T-helper 2 cell treated with Interferon-gamma antibody and Interleukin-4, amounts not matched to agents 100 ng/mL and 5 ng/mL, for 36 hours (primary cell): Measurements from ENCODE around the gene CUL4B. TPM values are rescaled to one million over a fixed set of nuclear protein-coding genes. Genes with fewer than 3 reads are reported as not detected.
"Not testable (repeated sequence)": the region's sequence is repeated elsewhere in the genome, so short reads cannot be mapped to it uniquely, and the experiment has no call there.

Experiments used
- intact Hi-C: fragments of 100-400 bp; cut with micrococcal nuclease; formaldehyde crosslinking; loops from one replicate; pipeline ENCODE4 v1.15.1; 2023
- total RNA-seq: library from RNA; stranded (reverse); gene quantifications from 2 replicates; pipeline ENCODE4 v1.2.3, GENCODE V29; 2022

The CUL4B gene
- total RNA-seq: 30.8 and 33.8 TPM in 2 replicates

GRCh38 chrX:120560842-120561633, at the start of gene CUL4B:
CUL4B (minus strand) TSS chrX:120560962; CDS start chrX:120560638, 324 bp downstream.
- intact Hi-C loops: loop anchor here (1.0 to 10.0 kb wide), 7 partner anchors 43 to 1324 kb away; partner anchors contain the start of genes C1GALT1C1, MCTS1 and PGRMC1

- intact Hi-C loops: loop anchor here (1.0 to 5.0 kb wide), 5 partner anchors 26 to 135 kb away; partner anchors contain the start of genes C1GALT1C1 and LAMP2
These were observed 43.6 kb upstream of the CUL4B start for GRCh38 chrX:120604361-120604782.

GRCh38 chrX:120603707-120604360, 43.1 kb upstream of the CUL4B start, which contains the start of gene MCTS1:
MCTS1 (plus strand) TSS chrX:120604101; CDS start chrX:120604237, 136 bp downstream.
- intact Hi-C loops: loop anchor here (1.0 to 5.0 kb wide), 5 partner anchors 26 to 135 kb away; partner anchors contain the start of genes C1GALT1C1 and LAMP2

DNA sequence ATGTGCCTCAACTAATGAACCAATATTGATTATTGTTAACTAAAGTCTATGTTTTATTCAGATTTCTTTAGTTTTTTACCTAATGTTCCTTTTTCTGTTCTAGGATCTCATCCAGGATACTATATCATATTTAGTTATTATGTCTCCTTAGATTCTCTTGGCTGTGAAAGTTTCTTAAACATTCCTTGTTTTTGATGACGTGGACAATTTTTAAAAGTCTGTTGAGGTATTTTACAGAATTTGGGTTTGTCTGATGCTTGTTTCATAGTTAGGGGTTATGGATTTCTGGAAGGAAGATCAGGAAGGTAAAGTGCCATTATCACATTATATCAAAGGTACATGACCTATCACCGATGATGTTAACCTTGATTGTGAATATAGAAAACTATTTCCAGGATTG, 24.9 kb upstream of the CUL4B start:
- intact Hi-C loops: no loop called here

DNA sequence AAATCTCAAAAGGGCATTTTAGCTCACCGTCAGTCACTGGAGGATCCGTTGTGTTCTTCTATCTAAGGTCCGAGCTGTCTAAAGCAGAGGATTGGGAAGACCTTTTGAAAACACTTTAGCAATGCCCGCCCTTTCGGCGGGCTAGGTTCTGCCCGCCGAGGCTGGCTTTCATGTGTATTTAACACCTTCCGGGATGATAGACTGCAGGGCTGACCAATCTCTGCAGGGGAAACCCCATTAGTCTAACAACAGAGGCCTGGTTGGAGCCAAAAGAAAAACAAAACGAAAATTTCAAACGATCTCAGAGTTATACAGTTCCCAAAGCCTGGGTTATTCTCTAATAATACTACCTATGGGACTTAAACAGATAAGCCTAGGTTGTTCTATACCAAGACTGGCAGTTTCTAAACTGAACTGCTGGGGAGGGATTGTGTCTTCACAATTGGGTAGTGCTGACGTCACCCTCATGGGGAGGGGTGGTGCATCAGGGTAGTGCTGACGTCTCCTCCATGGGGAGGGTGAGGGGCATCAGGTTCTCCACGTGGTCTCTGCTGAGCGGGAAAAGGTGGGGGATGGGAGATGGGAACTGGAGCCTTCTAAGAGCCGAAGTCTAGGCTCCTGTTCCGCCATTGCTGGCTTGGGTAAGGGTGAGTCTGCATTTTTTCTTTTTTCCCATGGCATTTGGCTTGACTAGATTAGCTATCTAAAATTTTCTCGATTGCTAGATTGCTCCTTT, 14.8 kb upstream of the CUL4B start:
- intact Hi-C loops: no loop called here

GRCh38 chrX:120573806-120574205, 13.0 kb upstream of the CUL4B start:
- intact Hi-C loops: not testable (repeated sequence)

GRCh38 chrX:120570011-120570600, 9.3 kb upstream of the CUL4B start:
- intact Hi-C loops: no loop called here

- intact Hi-C loops: loop anchor here (10.0 kb wide), 1 partner anchor 736 kb away; no protein-coding TSS in a partner anchor
These were observed 7.8 kb upstream of the CUL4B start for GRCh38 chrX:120568609-120569008.

- intact Hi-C loops: loop anchor here (10.0 kb wide), 1 partner anchor 737 kb away; no protein-coding TSS in a partner anchor
These were observed 7.3 kb upstream of the CUL4B start for GRCh38 chrX:120568035-120568434.

GRCh38 chrX:120566817-120567216, 6.1 kb upstream of the CUL4B start:
- intact Hi-C loops: loop anchor here (10.0 kb wide), 1 partner anchor 738 kb away; no protein-coding TSS in a partner anchor

GRCh38 chrX:120564925-120565324, 4.2 kb upstream of the CUL4B start:
- intact Hi-C loops: loop anchor here (5.0 to 10.0 kb wide), 2 partner anchors 740 to 1328 kb away; partner anchors contain the start of gene PGRMC1

DNA sequence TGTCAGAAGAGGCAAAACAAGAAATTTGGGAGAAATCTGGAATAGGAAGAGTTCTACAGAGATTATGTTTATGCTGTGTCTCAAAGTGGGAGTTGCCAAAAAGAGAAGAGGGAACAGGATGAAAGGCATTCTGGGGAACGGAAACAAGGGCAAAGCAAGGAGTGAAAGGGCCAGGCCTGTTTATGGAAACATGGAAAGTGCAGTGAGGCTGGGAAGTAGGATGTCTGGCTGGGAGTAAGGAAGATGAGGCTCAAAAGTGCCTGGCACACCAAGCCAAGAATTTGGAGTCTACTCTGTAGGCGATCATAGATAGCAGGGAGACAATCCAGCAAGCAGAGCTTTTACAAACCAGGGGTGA, 1.8 kb upstream of the CUL4B start:
- intact Hi-C loops: loop anchor here (5.0 to 10.0 kb wide), 2 partner anchors 742 to 1325 kb away; partner anchors contain the start of gene PGRMC1

DNA sequence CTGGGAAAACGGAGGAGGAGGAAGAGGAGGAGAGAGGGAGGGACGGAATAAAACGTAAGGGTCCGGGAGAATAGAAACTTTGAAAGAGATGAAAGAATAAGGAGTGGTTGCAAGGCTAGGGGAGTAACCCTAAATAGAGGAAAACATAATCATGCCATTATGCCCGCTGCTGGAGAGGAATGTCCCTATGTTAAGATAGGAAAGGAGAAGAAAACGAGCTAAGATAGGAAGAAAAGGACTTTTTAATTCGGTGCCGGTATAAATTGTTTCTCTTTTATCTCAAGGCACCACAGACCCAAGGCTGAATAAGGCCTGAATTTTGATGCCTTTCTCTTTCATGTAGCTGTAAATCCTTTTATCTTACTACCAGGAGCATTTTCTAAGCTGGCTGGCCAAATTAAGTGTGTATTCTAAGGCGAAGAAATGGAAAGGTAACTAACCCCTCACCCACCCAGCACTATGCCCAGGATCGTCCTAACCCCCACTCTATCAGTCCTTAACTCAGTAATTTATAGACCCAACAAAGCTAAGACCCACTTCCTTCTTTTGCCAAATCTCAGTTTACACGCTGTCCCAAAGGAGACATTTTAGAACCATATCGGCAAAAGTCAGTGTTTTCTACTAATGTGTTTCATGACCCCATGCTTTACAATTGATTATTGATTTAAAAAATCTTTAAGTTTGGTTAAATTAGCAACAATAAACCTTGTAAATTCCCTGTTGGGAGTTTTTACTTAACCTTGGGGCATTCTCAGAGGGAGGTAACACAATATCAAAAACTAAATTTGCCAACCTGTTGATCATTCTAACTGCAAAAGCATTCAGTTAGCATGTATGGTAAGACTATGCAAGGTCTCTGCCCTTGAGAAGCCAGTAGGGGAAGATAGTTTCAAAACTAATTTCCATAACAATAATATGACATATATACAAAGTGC, 1.1 kb upstream of the CUL4B start:
- intact Hi-C loops: loop anchor here (1.0 to 10.0 kb wide), 7 partner anchors 42 to 1325 kb away; partner anchors contain the start of genes C1GALT1C1, MCTS1 and PGRMC1

DNA sequence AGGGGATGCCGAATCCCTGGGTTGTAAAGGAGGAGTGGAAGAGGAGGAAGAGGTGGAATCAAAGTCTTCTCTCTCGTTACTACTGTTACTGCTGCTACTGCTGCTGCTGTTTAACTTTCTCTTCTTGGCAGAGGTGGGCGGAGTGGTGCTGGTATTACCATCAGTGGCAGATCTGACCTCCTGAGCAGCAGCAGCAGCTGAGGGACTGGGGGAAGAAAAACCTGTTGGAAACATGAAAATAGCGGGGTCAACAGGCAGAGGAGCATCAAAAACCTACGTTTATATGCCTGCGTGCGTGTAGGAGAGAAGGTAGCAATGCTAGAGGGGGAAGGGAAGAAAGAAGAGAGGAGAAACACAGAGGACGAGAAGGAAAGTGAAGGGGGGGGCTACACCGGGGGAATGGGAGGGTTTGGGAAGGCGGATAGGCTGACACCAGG, 339 bp downstream of the CUL4B start:
- intact Hi-C loops: loop anchor here (2.0 to 10.0 kb wide), 4 partner anchors 62 to 1323 kb away; partner anchors contain the start of gene PGRMC1

- intact Hi-C loops: loop anchor here (2.0 to 10.0 kb wide), 4 partner anchors 61 to 1323 kb away; partner anchors contain the start of gene PGRMC1
These were observed 958 bp downstream of the CUL4B start for GRCh38 chrX:120559804-120560203.

GRCh38 chrX:120556251-120556650, 4.5 kb downstream of the CUL4B start:
- intact Hi-C loops: no loop called here

- intact Hi-C loops: no loop called here
These were observed 11.0 kb downstream of the CUL4B start for GRCh38 chrX:120549483-120550452.

- intact Hi-C loops: no loop called here
These were observed 24.7 kb downstream of the CUL4B start for GRCh38 chrX:120536061-120536460.
